Neural cell (in vitro differentiated cells): ENCODE data around the gene TIAL1. TPM values are rescaled to one million over a fixed set of nuclear protein-coding genes. Genes with fewer than 3 reads are reported as not detected.

Experiments used
- H2AFZ ChIP-seq: fragments of 200-600, 300-800 bp; sonication (generic), shearing (Covaris generic); 2 replicates; pipeline ENCODE4 v1.6.0; 2014; ENCODE audit warnings: low read depth, mild to moderate bottlenecking, antibody characterized with exemption, low read length, moderate library complexity
- H3F3A ChIP-seq: fragments of 200-600 bp; shearing (Covaris generic); 2 replicates; pipeline ENCODE4 v1.6.1; 2016; ENCODE audit warnings: mild to moderate bottlenecking, moderate library complexity, mixed read lengths, antibody characterized with exemption, low read length; ENCODE audit not compliant: insufficient read depth, poor library complexity, severe bottlenecking
- H3K27ac ChIP-seq: fragments of 200-600, 300-800 bp; sonication (generic), shearing (Covaris generic); 2 replicates; pipeline ENCODE4 v1.5.1; 2014; ENCODE audit warnings: mild to moderate bottlenecking, low read length, moderate library complexity
- H3K27me3 ChIP-seq: fragments of 300-800, 200-600 bp; sonication (generic), shearing (Covaris generic); 2 replicates; pipeline ENCODE4 v1.6.0; 2014; ENCODE audit warnings: mild to moderate bottlenecking, low read depth, low read length, moderate library complexity; ENCODE audit not compliant: insufficient read depth
- H3K36me3 ChIP-seq: fragments of 300-800, 200-600 bp; sonication (generic), shearing (Covaris generic); 2 replicates; pipeline ENCODE4 v1.5.1; 2014; ENCODE audit warnings: mild to moderate bottlenecking, antibody characterized with exemption, low read length, moderate library complexity; ENCODE audit not compliant: insufficient read depth
- H3K4me2 ChIP-seq: fragments of 300-800, 200-600 bp; sonication (generic), shearing (Covaris generic); 2 replicates; pipeline ENCODE4 v1.6.0; 2014; ENCODE audit warnings: mild to moderate bottlenecking, low read length
- H3K4me3 ChIP-seq: fragments of 300-800, 200-600 bp; sonication (generic), shearing (Covaris generic); 2 replicates; pipeline ENCODE4 v1.5.1; 2014; ENCODE audit warnings: mild to moderate bottlenecking, low read length, moderate library complexity
- H3K79me2 ChIP-seq: fragments of 200-600 bp; shearing (Covaris generic); replicated peaks from 2 replicates; pipeline ENCODE4 v1.6.0; 2014; ENCODE audit warnings: mild to moderate bottlenecking, low read length, moderate library complexity; ENCODE audit not compliant: insufficient read depth
- H3K9ac ChIP-seq: fragments of 300-800, 200-600 bp; sonication (generic), shearing (Covaris generic); 2 replicates; pipeline ENCODE4 v1.6.1; 2016; ENCODE audit warnings: mild to moderate bottlenecking, low read length, mixed read lengths
- H3K9me2 ChIP-seq: fragments of 200-600 bp; shearing (Covaris generic); 2 replicates; pipeline ENCODE4 v1.6.1; 2016; ENCODE audit warnings: mild to moderate bottlenecking, low read length, mixed read lengths; ENCODE audit not compliant: insufficient read depth
- H3K9me3 ChIP-seq: fragments of 200-600, 300-800 bp; sonication (generic), shearing (Covaris generic); 2 replicates; pipeline ENCODE4 v1.6.1; 2016; ENCODE audit warnings: mild to moderate bottlenecking, mixed run types, low read length, moderate library complexity, mixed read lengths
- H4K20me1 ChIP-seq: fragments of 200-600 bp; shearing (Covaris generic); 2 replicates; pipeline ENCODE4 v1.6.1; 2016; ENCODE audit warnings: mild to moderate bottlenecking, mixed run types; ENCODE audit not compliant: insufficient read depth
- CTCF ChIP-seq: fragments of 450-650 bp; IDR thresholded peaks from 2 replicates; pipeline ENCODE4 v1.5.1; 2014; ENCODE audit warnings: antibody characterized with exemption, mild to moderate bottlenecking, moderate library complexity; ENCODE audit not compliant: poor library complexity, severe bottlenecking
- EP300 ChIP-seq: fragments of 450-650 bp; conservative IDR thresholded peaks from 2 replicates; pipeline ENCODE4 v1.6.1; 2014; ENCODE audit warnings: antibody characterized with exemption, mild to moderate bottlenecking, moderate library complexity; ENCODE audit not compliant: poor library complexity, severe bottlenecking
- EZH2 ChIP-seq: fragments of 200-600, 300-800 bp; shearing (Covaris generic), sonication (generic); IDR thresholded peaks from 2 replicates; pipeline ENCODE4 v1.6.1; 2014; ENCODE audit warnings: antibody characterized with exemption, low read length, borderline replicate concordance, mild to moderate bottlenecking; ENCODE audit not compliant: insufficient read depth, poor library complexity, severe bottlenecking
- MXI1 ChIP-seq: fragments of 450-650 bp; conservative IDR thresholded peaks from 2 replicates; pipeline ENCODE4 v1.6.1; 2014; ENCODE audit warnings: antibody characterized with exemption, mild to moderate bottlenecking; ENCODE audit not compliant: poor library complexity, severe bottlenecking
- POLR2AphosphoS5 ChIP-seq: IDR thresholded peaks from 2 replicates; pipeline ENCODE4 v1.6.1; 2012
- SMC3 ChIP-seq: fragments of 450-650 bp; conservative IDR thresholded peaks from 2 replicates; pipeline ENCODE4 v1.6.1; 2014; ENCODE audit warnings: antibody characterized with exemption, mild to moderate bottlenecking, moderate library complexity; ENCODE audit not compliant: poor library complexity
- TAF1 ChIP-seq: IDR thresholded peaks from 2 replicates; pipeline ENCODE4 v1.6.1; 2012; ENCODE audit warnings: low read depth
- polyA plus RNA-seq: library from polyadenylated mRNA; depleted of rRNA; stranded (reverse); fragments of >200 nt; gene quantifications from 2 replicates; pipeline ENCODE4 v1.2.3, GENCODE V29; 2014
- TF ChIP-seq, protein P1 (sequence below): IDR thresholded peaks from 2 replicates; pipeline ENCODE4 v1.6.1; 2012; ENCODE audit warnings: borderline replicate concordance

Gene TIAL1
- polyA plus RNA-seq, 1 donor from 2014 or later = 85.1 TPM

DNA sequence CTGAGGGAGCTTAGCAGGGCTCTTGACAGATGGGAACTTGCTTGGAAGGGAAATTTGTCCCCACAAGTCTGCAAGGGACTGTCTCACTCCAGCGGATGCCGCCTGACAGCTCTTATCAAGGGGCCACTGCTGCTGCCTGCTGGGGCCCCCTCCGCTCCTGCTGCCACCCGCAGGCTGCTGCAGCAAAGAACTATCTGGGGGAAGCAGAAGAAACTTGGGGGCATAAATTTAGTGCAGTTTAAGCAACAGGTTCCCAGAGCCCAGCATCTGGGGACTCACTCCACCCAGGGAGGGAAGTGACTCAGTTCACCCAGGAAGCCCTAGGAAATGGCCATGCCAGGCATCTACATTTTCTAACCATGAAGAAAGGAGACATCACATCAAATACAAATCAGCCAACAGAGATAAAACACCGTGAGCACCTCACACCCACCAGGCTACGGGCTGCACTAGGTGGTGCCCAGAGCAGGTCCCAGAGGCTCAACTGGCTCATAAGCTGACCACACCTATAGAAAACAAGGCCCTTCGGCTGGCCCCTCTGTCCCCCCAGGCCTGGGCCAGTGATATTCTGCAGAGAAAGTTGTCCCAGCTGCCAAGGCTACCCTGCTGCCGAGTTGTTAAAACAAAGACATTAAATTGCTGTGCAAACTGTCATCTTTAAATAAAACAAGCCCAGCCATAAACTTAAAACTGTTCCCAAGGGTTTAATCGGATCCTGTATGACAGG, 58.0 kb downstream of the TIAL1 start:
- TF ChIP-seq POLR2AphosphoS5 (no peak), TAF1 (no peak), SMC3 (no peak), MXI1 (no peak), CTCF (no peak), EZH2 (no peak), EP300 (no peak)
- TF ChIP-seq, protein P1, sequence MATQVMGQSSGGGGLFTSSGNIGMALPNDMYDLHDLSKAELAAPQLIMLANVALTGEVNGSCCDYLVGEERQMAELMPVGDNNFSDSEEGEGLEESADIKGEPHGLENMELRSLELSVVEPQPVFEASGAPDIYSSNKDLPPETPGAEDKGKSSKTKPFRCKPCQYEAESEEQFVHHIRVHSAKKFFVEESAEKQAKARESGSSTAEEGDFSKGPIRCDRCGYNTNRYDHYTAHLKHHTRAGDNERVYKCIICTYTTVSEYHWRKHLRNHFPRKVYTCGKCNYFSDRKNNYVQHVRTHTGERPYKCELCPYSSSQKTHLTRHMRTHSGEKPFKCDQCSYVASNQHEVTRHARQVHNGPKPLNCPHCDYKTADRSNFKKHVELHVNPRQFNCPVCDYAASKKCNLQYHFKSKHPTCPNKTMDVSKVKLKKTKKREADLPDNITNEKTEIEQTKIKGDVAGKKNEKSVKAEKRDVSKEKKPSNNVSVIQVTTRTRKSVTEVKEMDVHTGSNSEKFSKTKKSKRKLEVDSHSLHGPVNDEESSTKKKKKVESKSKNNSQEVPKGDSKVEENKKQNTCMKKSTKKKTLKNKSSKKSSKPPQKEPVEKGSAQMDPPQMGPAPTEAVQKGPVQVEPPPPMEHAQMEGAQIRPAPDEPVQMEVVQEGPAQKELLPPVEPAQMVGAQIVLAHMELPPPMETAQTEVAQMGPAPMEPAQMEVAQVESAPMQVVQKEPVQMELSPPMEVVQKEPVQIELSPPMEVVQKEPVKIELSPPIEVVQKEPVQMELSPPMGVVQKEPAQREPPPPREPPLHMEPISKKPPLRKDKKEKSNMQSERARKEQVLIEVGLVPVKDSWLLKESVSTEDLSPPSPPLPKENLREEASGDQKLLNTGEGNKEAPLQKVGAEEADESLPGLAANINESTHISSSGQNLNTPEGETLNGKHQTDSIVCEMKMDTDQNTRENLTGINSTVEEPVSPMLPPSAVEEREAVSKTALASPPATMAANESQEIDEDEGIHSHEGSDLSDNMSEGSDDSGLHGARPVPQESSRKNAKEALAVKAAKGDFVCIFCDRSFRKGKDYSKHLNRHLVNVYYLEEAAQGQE = no peak
- Histone ChIP-seq H3K9me3 (no peaks in the 10 kb centered on the region), H3K27ac (no peak overlapping the region), H3K9me2 (no peaks in the 10 kb centered on the region), H3K4me2 (no peak overlapping the region), H3K4me3 (no peak overlapping the region), H3F3A (no peaks in the 10 kb centered on the region), H3K79me2 (no peaks in the 10 kb centered on the region), H3K36me3 (no peaks in the 10 kb centered on the region), H3K27me3 (peaks cover 42% of the 10 kb centered on the region), H4K20me1 (no peaks in the 10 kb centered on the region), H2AFZ (no peak overlapping the region), H3K9ac (no peak overlapping the region)

GRCh38 chr10:119537953-119538630, 58.7 kb downstream of the TIAL1 start:
- no peak overlapping the region for H3K4me3 ChIP-seq
- no peaks in the 10 kb centered on the region for H3K9me3 ChIP-seq
- H3K27me3 ChIP-seq = peaks cover 35% of the 10 kb centered on the region
- no peak overlapping the region for H3K4me2 ChIP-seq
- H3K27ac ChIP-seq = no peak overlapping the region
- no peak overlapping the region for H2AFZ ChIP-seq
- no peaks in the 10 kb centered on the region for H3F3A ChIP-seq
- H3K9ac ChIP-seq = no peak overlapping the region
- no peaks in the 10 kb centered on the region for H3K9me2 ChIP-seq
- no peaks in the 10 kb centered on the region for H3K79me2 ChIP-seq
- H4K20me1 ChIP-seq = no peaks in the 10 kb centered on the region
- no peaks in the 10 kb centered on the region for H3K36me3 ChIP-seq
- TF ChIP-seq MXI1 = no peak
- no peak for TF ChIP-seq EZH2
- TF ChIP-seq SMC3 = no peak
- no peak for TF ChIP-seq EP300
- TF ChIP-seq, protein P1 = no peak
